Gastrocnemius medialis (tissue), 4 donors: ENCODE results near the gene CHRNA9.

ENCODE experiments used
- CTCF ChIP-seq, 5 experiments: fragments of 450-650 bp in 3 of 5; fragments of 200-600 bp in 2 of 5; sonication (generic) in 2 of 5; IDR thresholded peaks in 4 of 5; conservative IDR thresholded peaks in 1 of 5; 1 replicate in 4 of 5; 2 replicates in 1 of 5; pipeline ENCODE4 v1.5.1; 2016 to 2019; ENCODE audit warnings: antibody characterized with exemption in 5 of 5, mild to moderate bottlenecking in 3 of 5, moderate library complexity in 3 of 5
- POLR2A ChIP-seq, 2 donors: fragments of 450-650 bp; IDR thresholded peaks; one replicate each; pipeline ENCODE4 v1.6.1; 2017; ENCODE audit warnings: antibody characterized with exemption in 2 of 2, mild to moderate bottlenecking in 2 of 2, moderate library complexity in 2 of 2

- no peak for TF ChIP-seq CTCF (IDR thresholded peaks at IDR 0.05 in 4 of 5, conservative IDR thresholded peaks at IDR 0.05 in 1 of 5)
- TF ChIP-seq POLR2A (IDR thresholded peaks at IDR 0.05): no peak
Observed at GRCh38 chr4:40348000-40348399, 12.9 kb downstream of the CHRNA9 start.
